Measurements from ENCODE around the gene NAALADL2. TPM values are rescaled to one million over a fixed set of nuclear protein-coding genes. Genes with fewer than 3 reads are reported as not detected.

The NAALADL2 gene
- total RNA-seq, 1 experiment from 2014 or later, result 2.7 TPM

GRCh38 chr3:175764722-175765121 is 905.6 kb downstream of the NAALADL2 start:
- CTCF ChIA-PET, result no interaction called here
- no peak overlapping the region for H3K27ac ChIP-seq (ENCODE audit: low read length)
- no peaks in the 10 kb centered on the region for H3K36me3 ChIP-seq (ENCODE audit: control insufficient read depth, insufficient read depth, low read length)
- ATAC-seq (no peak), DNase-seq (ENCODE audit: low read depth, low spot score) (no peak)
- H3K4me1 ChIP-seq (ENCODE audit: control insufficient read depth, insufficient read depth, low read length), result no peaks in the 10 kb centered on the region
- H3K27me3 ChIP-seq (ENCODE audit: control insufficient read depth, insufficient read depth, low read length), result no peaks in the 10 kb centered on the region
- POLR2A ChIA-PET, result no interaction called here
- H3K4me3 ChIP-seq (ENCODE audit: low read depth in 2 of 2, low read length in 2 of 2), result no peak overlapping the region
- no TSS peak for BruUV-seq (replicated peaks)
- in situ Hi-C loops (cut with HindIII; ENCODE audit: low pct_unique_long_range_greater_than_20kb, low sequenced_read_pairs), result no loop called here
- intact Hi-C loops (cut with micrococcal nuclease; ENCODE audit: unreplicated experiment), result no loop called here
- no peak for TF ChIP-seq REST (IDR thresholded peaks at IDR 0.05; ENCODE audit: insufficient read depth in 1 of 2, low read depth in 2 of 2, low read length in 1 of 2)
- TF ChIP-seq POLR2AphosphoS5 (IDR thresholded peaks at IDR 0.05; ENCODE audit: low read depth, low read length), result no peak
- no peaks in the 10 kb centered on the region for H3K9me3 ChIP-seq (ENCODE audit: control insufficient read depth, insufficient read depth, low read depth, low read length)

- intact Hi-C loops (cut with micrococcal nuclease; ENCODE audit: unreplicated experiment), result no loop called here
- BruUV-seq (replicated peaks), result no TSS peak
- TF ChIP-seq POLR2AphosphoS5 (IDR thresholded peaks at IDR 0.05; ENCODE audit: low read depth, low read length) (no peak), SIN3A (IDR thresholded peaks at IDR 0.05; ENCODE audit: borderline replicate concordance, insufficient read depth, low read depth, low read length) (no peak)
- no peaks in the 10 kb centered on the region for H3K4me1 ChIP-seq (ENCODE audit: control insufficient read depth, insufficient read depth, low read length)
- in situ Hi-C loops (cut with HindIII; ENCODE audit: low pct_unique_long_range_greater_than_20kb, low sequenced_read_pairs), result no loop called here
- H3K27me3 ChIP-seq (ENCODE audit: control insufficient read depth, insufficient read depth, low read length), result no peaks in the 10 kb centered on the region
- DNase-seq (ENCODE audit: low read depth, low spot score) (no peak), ATAC-seq (no peak)
- CTCF ChIA-PET, result no interaction called here
- no peak overlapping the region for H3K27ac ChIP-seq (ENCODE audit: low read length)
- no peaks in the 10 kb centered on the region for H3K36me3 ChIP-seq (ENCODE audit: control insufficient read depth, insufficient read depth, low read length)
- H3K4me3 ChIP-seq (ENCODE audit: low read depth in 2 of 2, low read length in 2 of 2), result no peak overlapping the region
- H3K9me3 ChIP-seq (ENCODE audit: control insufficient read depth, insufficient read depth, low read depth, low read length), result no peaks in the 10 kb centered on the region
- POLR2A ChIA-PET, result no interaction called here
Observed at GRCh38 chr3:175770426-175770825, 911.3 kb downstream of the NAALADL2 start.

GRCh38 chr3:175777495-175777894 is 918.4 kb downstream of the NAALADL2 start:
- TF ChIP-seq CTCF (IDR thresholded peaks at IDR 0.05) (no peak), SIN3A (IDR thresholded peaks at IDR 0.05; ENCODE audit: borderline replicate concordance, insufficient read depth, low read depth, low read length) (no peak), REST (IDR thresholded peaks at IDR 0.05; ENCODE audit: insufficient read depth in 1 of 2, low read depth in 2 of 2, low read length in 1 of 2) (no peak), POLR2AphosphoS5 (IDR thresholded peaks at IDR 0.05; ENCODE audit: low read depth, low read length) (no peak), TCF7L2 (IDR thresholded peaks at IDR 0.05; ENCODE audit: low read depth, low read length) (no peak)
- no peak for ATAC-seq
- Histone ChIP-seq H3K9me3 (ENCODE audit: control insufficient read depth, insufficient read depth, low read depth, low read length) (no peaks in the 10 kb centered on the region), H3K4me3 (ENCODE audit: low read depth in 2 of 2, low read length in 2 of 2) (no peak overlapping the region), H3K36me3 (ENCODE audit: control insufficient read depth, insufficient read depth, low read length) (no peaks in the 10 kb centered on the region), H3K27ac (ENCODE audit: low read length) (no peak overlapping the region), H3K27me3 (ENCODE audit: control insufficient read depth, insufficient read depth, low read length) (no peaks in the 10 kb centered on the region), H3K4me1 (ENCODE audit: control insufficient read depth, insufficient read depth, low read length) (no peaks in the 10 kb centered on the region)
- intact Hi-C loops (cut with micrococcal nuclease; ENCODE audit: unreplicated experiment), result no loop called here
- BruUV-seq (replicated peaks), result no TSS peak
- ChIA-PET POLR2A (no interaction called here), CTCF (no interaction called here)
- no peak for DNase-seq (ENCODE audit: low read depth, low spot score)
- in situ Hi-C loops (cut with HindIII; ENCODE audit: low pct_unique_long_range_greater_than_20kb, low sequenced_read_pairs), result no loop called here
